Duodenal mucosa (tissue), 2 donors: ENCODE measurements around the gene LAT.
"Not testable (repeated sequence)": the region's sequence is repeated elsewhere in the genome, so short reads cannot be mapped to it uniquely, and the experiment has no call there.

Source experiments
- H3K27ac ChIP-seq: one replicate; pipeline ENCODE4 v1.7.0; 2013; ENCODE audit warnings: low read depth, low read length
- H3K27me3 ChIP-seq, 2 donors: one replicate each; pipeline ENCODE4 v1.7.0; 2013; ENCODE audit warnings: low read length in 2 of 2, control low read depth in 1 of 2; ENCODE audit not compliant: insufficient read depth in 2 of 2, control insufficient read depth in 1 of 2
- H3K36me3 ChIP-seq, 2 donors: one replicate each; pipeline ENCODE4 v1.7.0; 2013; ENCODE audit warnings: low read length in 2 of 2, control low read depth in 1 of 2; ENCODE audit not compliant: insufficient read depth in 2 of 2, control insufficient read depth in 1 of 2
- H3K4me1 ChIP-seq, 2 donors: one replicate each; pipeline ENCODE4 v1.7.0; 2013; ENCODE audit warnings: low read length in 2 of 2, control low read depth in 1 of 2; ENCODE audit not compliant: insufficient read depth in 2 of 2, control insufficient read depth in 1 of 2
- H3K4me3 ChIP-seq, 2 donors: one replicate each; pipeline ENCODE4 v1.7.0; 2013; ENCODE audit warnings: low read length in 2 of 2, low read depth in 1 of 2
- H3K9ac ChIP-seq, 2 donors: one replicate each; pipeline ENCODE4 v1.7.0; 2013; ENCODE audit warnings: low read length in 2 of 2, low read depth in 1 of 2
- H3K9me3 ChIP-seq, 2 donors: one replicate each; pipeline ENCODE4 v1.7.0; 2013; ENCODE audit warnings: low read length in 2 of 2, control low read depth in 1 of 2; ENCODE audit not compliant: control insufficient read depth in 1 of 2

Gene LAT

GRCh38 chr16:28975158-28975599 is 9.7 kb upstream of the LAT start:
- Histone ChIP-seq H3K27me3 (no peaks in the 10 kb centered on the region), H3K9me3 (no peaks in the 10 kb centered on the region), H3K36me3 (peaks cover 0 to 16% of the 10 kb centered on the region in 2 donors), H3K27ac (no peak overlapping the region), H3K4me1 (peaks cover 16 to 22% of the 10 kb centered on the region in 2 donors), H3K9ac (peak overlapping the region; percentile 83 to 95), H3K4me3 (peak overlapping the region; percentile 99 to 100)

GRCh38 chr16:28977703-28978662 is 6.9 kb upstream of the LAT start:
- H3K4me1 ChIP-seq, result peaks cover 16 to 22% of the 10 kb centered on the region in 2 donors
- H3K9me3 ChIP-seq, result no peaks in the 10 kb centered on the region
- no peaks in the 10 kb centered on the region for H3K27me3 ChIP-seq
- H3K27ac ChIP-seq, result no peak overlapping the region
- H3K4me3 ChIP-seq, result no peak overlapping the region
- H3K9ac ChIP-seq, result no peak overlapping the region
- peaks cover 18 to 37% of the 10 kb centered on the region in 2 donors for H3K36me3 ChIP-seq

- H3K9me3 ChIP-seq, H3K27ac ChIP-seq, H3K9ac ChIP-seq, H3K4me3 ChIP-seq, H3K27me3 ChIP-seq: not testable (repeated sequence)
- H3K36me3 ChIP-seq, result peaks cover 18 to 50% of the 10 kb centered on the region in 2 donors
- H3K4me1 ChIP-seq, result peaks cover 5 to 13% of the 10 kb centered on the region in 2 donors
Measured at GRCh38 chr16:28980330-28980729, 4.5 kb upstream of the LAT start.

GRCh38 chr16:28980929-28981328 is 3.9 kb upstream of the LAT start:
- Histone ChIP-seq H3K9me3 (no peaks in the 10 kb centered on the region), H3K27me3 (no peaks in the 10 kb centered on the region), H3K27ac (no peak overlapping the region), H3K36me3 (peaks cover 18 to 50% of the 10 kb centered on the region in 2 donors), H3K9ac (no peak overlapping the region), H3K4me1 (peaks cover 0 to 7% of the 10 kb centered on the region in 2 donors), H3K4me3 (no peak overlapping the region)

GRCh38 chr16:28981517-28981916 is 3.3 kb upstream of the LAT start:
- H3K4me3 ChIP-seq, result no peak overlapping the region

GRCh38 chr16:28982418-28982817 is 2.4 kb upstream of the LAT start:
- no peak overlapping the region for H3K27ac ChIP-seq
- no peaks in the 10 kb centered on the region for H3K27me3 ChIP-seq
- H3K36me3 ChIP-seq, result peaks cover 28 to 59% of the 10 kb centered on the region in 2 donors
- H3K9ac ChIP-seq, result no peak overlapping the region
- H3K9me3 ChIP-seq, result no peaks in the 10 kb centered on the region
- H3K4me3 ChIP-seq, result no peak overlapping the region
- H3K4me1 ChIP-seq, result peaks cover 0 to 5% of the 10 kb centered on the region in 2 donors

More at GRCh38 chr16:28981517-28981916, 3.3 kb upstream of the LAT start:
- Histone ChIP-seq H3K36me3 (peaks cover 21 to 52% of the 10 kb centered on the region in 2 donors), H3K9me3 (no peaks in the 10 kb centered on the region), H3K27ac (no peak overlapping the region), H3K9ac (no peak overlapping the region), H3K27me3 (no peaks in the 10 kb centered on the region), H3K4me1 (peaks cover 0 to 5% of the 10 kb centered on the region in 2 donors)

- no peak overlapping the region for H3K9ac ChIP-seq
- peaks cover 0 to 5% of the 10 kb centered on the region in 2 donors for H3K4me1 ChIP-seq
- no peak overlapping the region for H3K27ac ChIP-seq
- no peaks in the 10 kb centered on the region for H3K27me3 ChIP-seq
- H3K4me3 ChIP-seq, result no peak overlapping the region
- H3K36me3 ChIP-seq, result peaks cover 29 to 57% of the 10 kb centered on the region in 2 donors
- H3K9me3 ChIP-seq, result no peaks in the 10 kb centered on the region
Measured at GRCh38 chr16:28982949-28983348, 1.9 kb upstream of the LAT start.

GRCh38 chr16:28983644-28984043 is 1.2 kb upstream of the LAT start:
- H3K27ac ChIP-seq, result no peak overlapping the region
- H3K9me3 ChIP-seq, result no peaks in the 10 kb centered on the region
- H3K4me1 ChIP-seq, result peaks cover 0 to 5% of the 10 kb centered on the region in 2 donors
- H3K27me3 ChIP-seq, result no peaks in the 10 kb centered on the region
- H3K36me3 ChIP-seq, result peaks cover 29 to 51% of the 10 kb centered on the region in 2 donors
- H3K9ac ChIP-seq, result no peak overlapping the region
- no peak overlapping the region for H3K4me3 ChIP-seq

GRCh38 chr16:28984091-28984490 is 761 bp upstream of the LAT start:
- Histone ChIP-seq H3K9me3 (no peaks in the 10 kb centered on the region), H3K4me3 (peak overlapping the region in 1 of 2 donors; percentile 17), H3K27ac (no peak overlapping the region), H3K27me3 (no peaks in the 10 kb centered on the region), H3K4me1 (peaks cover 0 to 5% of the 10 kb centered on the region in 2 donors), H3K9ac (peak overlapping the region in 1 of 2 donors; percentile 25), H3K36me3 (peaks cover 29 to 48% of the 10 kb centered on the region in 2 donors)
